K562 (cell line): ENCODE measurements around the gene DRP2. TPM values are rescaled to one million over a fixed set of nuclear protein-coding genes. Genes with fewer than 3 reads are reported as not detected.

Source experiments
- ATAC-seq: fragments of 200-7000 bp; cut with Tn5 transposase; 3 replicates; pipeline ENCODE4 v1.9.1; 2020; ENCODE audit warnings: moderate library complexity
- BruUV-seq: library from RNA; stranded (reverse); fragments of 400-500 nt; replicated peaks from 2 replicates; lab custom pipeline; 2021; lab: Mats Ljungman, UMichigan
- CTCF ChIA-PET: fragments of 300-600 bp; formaldehyde crosslinking; extraction: SDS; loops from one replicate; lab custom pipeline; 2021; ENCODE audit warnings: low intra/inter-chr PET ratio; lab: Yijun Ruan, JAX
- POLR2A ChIA-PET: fragments of 300-600, 350-650 bp; sonication (Branson Sonifier 250); formaldehyde crosslinking; extraction: SDS; loops from one replicate; lab custom pipeline; 2021; ENCODE audit warnings: antibody characterized with exemption, inconsistent platforms; lab: Yijun Ruan, JAX
- DNase-seq, 4 experiments: peaks; one replicate each; pipeline versions ENCODE4 v3.0.0 to v3.0.0-alpha.2; 2011 to 2018; ENCODE audit warnings: low spot score in 3 of 4, mixed read lengths in 3 of 4; ENCODE audit errors: extremely low read depth in 1 of 4
- FAIRE-seq: peaks from 2 replicates; lab custom pipeline; 2011; peaks lifted over from hg19 to GRCh38; lab: Jason Lieb, UNC
- H2AFZ ChIP-seq: 2 replicates; pipeline ENCODE4 v1.6.0; 2011; ENCODE audit warnings: low read depth, low read length, control low read depth, inconsistent platforms
- H3K27ac ChIP-seq: fragments of 200-600 bp; 3 replicates; pipeline ENCODE4 v1.8.0; 2011; ENCODE audit warnings: low read depth, mild to moderate bottlenecking, control low read depth, inconsistent platforms, low read length, moderate library complexity, mixed read lengths; ENCODE audit errors: extremely low read depth
- H3K27me3 ChIP-seq, 2 experiments: fragments of 300-600 bp in 1 of 2; 2 replicates in 1 of 2; 3 replicates in 1 of 2; pipeline versions ENCODE4 v1.6.0 to v1.8.0; 2011; ENCODE audit warnings: inconsistent platforms in 2 of 2, low read length in 2 of 2, mild to moderate bottlenecking in 1 of 2, mixed read lengths in 1 of 2, moderate library complexity in 1 of 2; ENCODE audit not compliant: control insufficient read depth in 2 of 2, insufficient read depth in 2 of 2
- H3K36me3 ChIP-seq: fragments of 300-600 bp; 3 replicates; pipeline ENCODE4 v1.8.0; 2011; ENCODE audit warnings: mild to moderate bottlenecking, low read length, inconsistent platforms; ENCODE audit not compliant: control insufficient read depth, insufficient read depth
- H3K4me1 ChIP-seq, 2 experiments: fragments of 200-600 bp in 1 of 2; replicated peaks in 1 of 2; 2 replicates in 1 of 2; 3 replicates in 1 of 2; pipeline versions ENCODE4 v1.5.1 to v1.8.0; 2011; ENCODE audit warnings: inconsistent platforms in 2 of 2, low read length in 2 of 2, mild to moderate bottlenecking in 1 of 2, mixed read lengths in 1 of 2, moderate library complexity in 1 of 2; ENCODE audit not compliant: control insufficient read depth in 2 of 2, insufficient read depth in 2 of 2
- H3K4me2 ChIP-seq: 2 replicates; pipeline ENCODE4 v1.6.1; 2011; ENCODE audit warnings: low read length, control low read depth, inconsistent platforms, mixed read lengths; ENCODE audit not compliant: insufficient read depth
- H3K4me3 ChIP-seq: fragments of 200-600 bp; sonication (generic), shearing (Covaris generic); 2 replicates; pipeline ENCODE4 v1.5.1; 2016; ENCODE audit warnings: control low read depth, inconsistent platforms
- H3K79me2 ChIP-seq: fragments of 200-600 bp; 3 replicates; pipeline ENCODE4 v1.8.0; 2011; ENCODE audit warnings: low read length, inconsistent platforms; ENCODE audit not compliant: control insufficient read depth, insufficient read depth
- H3K9ac ChIP-seq, 2 experiments: 2 replicates each; pipeline versions ENCODE4 v1.6.0 to v1.6.1; 2011; ENCODE audit warnings: low read depth in 2 of 2, low read length in 2 of 2, control low read depth in 1 of 2, inconsistent platforms in 1 of 2, mild to moderate bottlenecking in 1 of 2, mixed read lengths in 1 of 2; ENCODE audit not compliant: insufficient read depth in 1 of 2
- H3K9me1 ChIP-seq: one replicate; pipeline ENCODE4 v1.6.0; 2011; ENCODE audit warnings: inconsistent platforms, mild to moderate bottlenecking, low read length, moderate library complexity; ENCODE audit not compliant: control insufficient read depth, insufficient read depth
- H3K9me3 ChIP-seq: replicated peaks from 2 replicates; pipeline ENCODE4 v1.5.1; 2011; ENCODE audit warnings: low read depth, low read length, inconsistent platforms; ENCODE audit not compliant: control insufficient read depth, insufficient read depth
- H4K20me1 ChIP-seq: replicated peaks from 2 replicates; pipeline ENCODE4 v1.6.1; 2011; ENCODE audit warnings: low read length, inconsistent platforms, mixed read lengths; ENCODE audit not compliant: control insufficient read depth, insufficient read depth
- BCL6 ChIP-seq: fragments of 250-450 bp; sonication (Bioruptor Pico); IDR thresholded peaks from 2 replicates; pipeline ENCODE4 v1.4.0; 2020
- GABPB1 ChIP-seq: sonication (generic); formaldehyde crosslinking; IDR thresholded peaks from 2 replicates; pipeline ENCODE4 v1.8.0; 2022; ENCODE audit warnings: mild to moderate bottlenecking, missing genetic modification reagents
- NR4A1 ChIP-seq, 2 experiments: fragments of 250-450 bp in 1 of 2; fragments of 450-650 bp in 1 of 2; sonication (Bioruptor Pico) in 1 of 2; IDR thresholded peaks; 2 replicates each; pipeline versions ENCODE4 v1.4.0 to v1.6.1; 2016 to 2020; ENCODE audit warnings: mild to moderate bottlenecking in 2 of 2, missing compliant biosample characterization in 1 of 2, missing genetic modification characterization in 1 of 2, moderate library complexity in 1 of 2
- REST ChIP-seq, 2 experiments: fragments of 450-650 bp; formaldehyde crosslinking in 1 of 2; IDR thresholded peaks; 2 replicates each; pipeline versions ENCODE4 v1.4.0 to v1.6.1; 2014 to 2020; ENCODE audit warnings: mild to moderate bottlenecking in 2 of 2, borderline replicate concordance in 1 of 2, low read depth in 1 of 2
- SMAD2 ChIP-seq: fragments of 150-350 bp; IDR thresholded peaks from 2 replicates; pipeline ENCODE4 v1.6.1; 2014; ENCODE audit warnings: low read depth, mild to moderate bottlenecking, low read length
- ZC3H4 ChIP-seq: sonication (generic); formaldehyde crosslinking; IDR thresholded peaks from 2 replicates; pipeline ENCODE4 v1.9.0; 2021; ENCODE audit warnings: missing genetic modification reagents, borderline replicate concordance
- ZHX1 ChIP-seq: fragments of 150-350 bp; conservative IDR thresholded peaks from 2 replicates; pipeline ENCODE4 v1.6.1; 2014; ENCODE audit warnings: low read length
- ZNF589 ChIP-seq: fragments of 200-800 bp; sonication (Bioruptor generic); IDR thresholded peaks from 2 replicates; pipeline ENCODE4 v1.6.1; 2016; ENCODE audit warnings: low read depth, missing genetic modification characterization, missing compliant biosample characterization
- WGBS: fragments of 100-300 bp; shearing (Covaris generic); methylation state at CpG from one replicate; pipeline ENCODE4 v1.1.6; 2016; ENCODE audit warnings: low coverage, mixed read lengths; ENCODE audit not compliant: insufficient coverage; ENCODE audit errors: missing lambda C conversion rate; 5-methylcytosine and 5-hydroxymethylcytosine counted together
- in situ Hi-C: fragments of 300-500 bp; cut with MboI; formaldehyde crosslinking; loops from 4 replicates; pipeline ENCODE4 v1.15.0; 2018; ENCODE audit warnings: inconsistent platforms, mixed read lengths
- intact Hi-C: fragments of 100-400 bp; cut with micrococcal nuclease; formaldehyde crosslinking; loops from 2 replicates; pipeline ENCODE4 v1.14.2; 2022
- polyA plus RNA-seq, 8 experiments: library from polyadenylated mRNA; depleted of rRNA in 4 of 8; stranded (reverse) in 5 of 8; unstranded in 3 of 8; fragments of >200 nt; fragmentation: Nextera tagmentation in 2 of 8; fragmentation: Illumina TruSeq in 1 of 8; extraction: Ambion mirVana in 2 of 8; extraction: Trizol in 1 of 8; gene quantifications; 2 replicates each; pipeline versions ENCODE4 v1.2.1 to v1.2.3, GENCODE V29; 2011 to 2014; ENCODE audit warnings: inconsistent platforms in 1 of 8, missing spikeins in 1 of 8
- total RNA-seq, 7 experiments: library from RNA; depleted of rRNA in 6 of 7; stranded (reverse); fragments of >200 nt in 6 of 7; fragmentation: Illumina TruSeq in 2 of 7; extraction: Trizol in 2 of 7; gene quantifications; 2 replicates each; pipeline versions ENCODE4 v1.2.1 to v1.2.3, GENCODE V29; 2011 to 2021; ENCODE audit warnings: low replicate concordance in 1 of 7

DRP2 gene
- total and polyA plus RNA-seq, 9 of the 15 experiments (the other 6 are each of a cell fraction or from before 2014, with no cell fraction given), result 0.01 to 0.30 (median 0.15) TPM

DNA sequence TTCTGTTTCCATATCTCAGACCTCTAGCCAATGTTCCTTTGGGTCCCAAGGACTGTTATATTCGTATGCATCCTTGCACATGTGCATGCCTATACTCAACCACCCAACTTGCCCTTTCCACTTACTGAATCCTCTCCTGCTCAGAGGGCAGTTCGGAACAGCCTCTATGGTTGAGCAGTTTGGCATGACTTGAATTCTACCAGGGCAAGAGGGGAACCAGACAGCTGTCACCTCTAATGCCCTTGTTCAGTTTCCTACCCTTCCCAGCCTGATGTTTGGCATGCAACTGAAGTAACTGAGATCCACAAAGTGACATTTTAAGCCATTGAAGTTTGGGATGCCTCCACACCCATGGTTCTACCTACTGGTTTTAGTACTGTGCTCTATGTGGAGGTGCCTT is 17.5 kb downstream of the DRP2 start (continued):
- no peak for TF ChIP-seq ZHX1
- TF ChIP-seq GABPB1, result no peak

DNA sequence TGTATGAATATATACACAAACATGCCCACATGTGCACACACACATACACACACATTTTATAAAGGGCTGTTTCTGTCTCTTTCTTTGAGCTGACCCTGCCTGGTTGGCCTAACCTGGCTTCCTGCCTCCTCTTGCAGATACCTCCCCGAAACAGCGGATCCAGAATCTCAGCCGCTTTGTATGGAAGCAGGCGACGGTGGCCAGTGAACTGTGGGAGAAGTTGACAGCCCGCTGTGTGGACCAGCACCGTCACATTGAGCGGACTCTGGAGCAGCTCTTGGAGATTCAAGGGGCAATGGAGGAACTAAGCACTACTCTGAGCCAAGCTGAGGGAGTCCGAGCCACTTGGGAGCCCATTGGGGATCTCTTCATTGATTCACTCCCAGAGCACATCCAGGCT is 21.9 kb downstream of the DRP2 start:
- in situ Hi-C loops (no loop called here), intact Hi-C loops (no loop called here)
- H2AFZ ChIP-seq, result no peak overlapping the region
- DNase-seq (no peak), ATAC-seq (no peak), FAIRE-seq (no peak)
- H3K4me1 ChIP-seq, result no peaks in the 10 kb centered on the region
- H3K79me2 ChIP-seq, result no peaks in the 10 kb centered on the region
- no peak overlapping the region for H3K4me2 ChIP-seq
- ChIA-PET POLR2A (no interaction called here), CTCF (no interaction called here)
- peaks cover 0 to 6% of the 10 kb centered on the region in 2 experiments; a peak in 1 of 5 replicates for H3K27me3 ChIP-seq
- no peaks in the 10 kb centered on the region for H3K9me3 ChIP-seq
- no peak overlapping the region for H3K4me3 ChIP-seq
- H3K9ac ChIP-seq, result no peak overlapping the region
- no peak overlapping the region for H3K27ac ChIP-seq
- 9% methylated on average over 8 of the region's 9 CpGs for WGBS
- H4K20me1 ChIP-seq, result no peaks in the 10 kb centered on the region
- no TSS peak for BruUV-seq
- H3K36me3 ChIP-seq, result no peaks in the 10 kb centered on the region
- no peaks in the 10 kb centered on the region for H3K9me1 ChIP-seq
- TF ChIP-seq BCL6 (CRISPR knock-in tag), result no peak
- TF ChIP-seq NR4A1 (CRISPR knock-in tag; IDR thresholded peaks at IDR 0.05), result no peak
- TF ChIP-seq NR4A1 (tag; IDR thresholded peaks at IDR 0.05), result no peak
- no peak for TF ChIP-seq ZNF589
- no peak for TF ChIP-seq SMAD2
- no peak for TF ChIP-seq REST (IDR thresholded peaks at IDR 0.05; ENCODE audit: borderline replicate concordance)
- TF ChIP-seq REST (CRISPR knock-in tag; IDR thresholded peaks at IDR 0.05; ENCODE audit: low read depth), result no peak
- no peak for TF ChIP-seq ZC3H4
